IPS-18a (cell line): Measurements from ENCODE around the gene DAAM1.

Experiments used
- H3K27ac ChIP-seq: one replicate; pipeline ENCODE4 v1.5.1; 2013; ENCODE audit warnings: low read length
- H3K27me3 ChIP-seq: one replicate; pipeline ENCODE4 v1.6.1; 2013; ENCODE audit warnings: mild to moderate bottlenecking, low read length; ENCODE audit not compliant: control insufficient read depth, insufficient read depth
- H3K36me3 ChIP-seq: one replicate; pipeline ENCODE4 v1.6.1; 2013; ENCODE audit warnings: low read depth, low read length; ENCODE audit not compliant: control insufficient read depth
- H3K4me1 ChIP-seq: one replicate; pipeline ENCODE4 v1.6.1; 2013; ENCODE audit warnings: low read depth, low read length; ENCODE audit not compliant: control insufficient read depth
- H3K4me3 ChIP-seq: one replicate; pipeline ENCODE4 v1.5.1; 2013; ENCODE audit warnings: low read length
- H3K9ac ChIP-seq: one replicate; pipeline ENCODE4 v1.6.1; 2013; ENCODE audit warnings: mild to moderate bottlenecking, low read length, moderate library complexity
- H3K9me3 ChIP-seq: one replicate; pipeline ENCODE4 v1.6.1; 2013; ENCODE audit warnings: low read depth, low read length; ENCODE audit not compliant: control insufficient read depth

Gene DAAM1

GRCh38 chr14:59391388-59391787 lies 202.9 kb downstream of the DAAM1 start:
- no peak overlapping the region for H3K27ac ChIP-seq
- H3K9ac ChIP-seq, result no peak overlapping the region
- H3K4me1 ChIP-seq, result peaks cover 5% of the 10 kb centered on the region
- H3K4me3 ChIP-seq, result no peak overlapping the region
- no peaks in the 10 kb centered on the region for H3K36me3 ChIP-seq
- H3K27me3 ChIP-seq, result no peaks in the 10 kb centered on the region
- no peaks in the 10 kb centered on the region for H3K9me3 ChIP-seq

GRCh38 chr14:59394268-59394667 lies 205.8 kb downstream of the DAAM1 start:
- peaks cover 5% of the 10 kb centered on the region for H3K4me1 ChIP-seq
- H3K27me3 ChIP-seq, result no peaks in the 10 kb centered on the region
- no peaks in the 10 kb centered on the region for H3K36me3 ChIP-seq
- no peak overlapping the region for H3K27ac ChIP-seq
- no peak overlapping the region for H3K4me3 ChIP-seq
- no peak overlapping the region for H3K9ac ChIP-seq
- H3K9me3 ChIP-seq, result no peaks in the 10 kb centered on the region

- Histone ChIP-seq H3K4me3 (no peak overlapping the region), H3K9ac (peak overlapping the region; percentile 12), H3K27ac (no peak overlapping the region), H3K27me3 (no peaks in the 10 kb centered on the region), H3K36me3 (no peaks in the 10 kb centered on the region), H3K9me3 (no peaks in the 10 kb centered on the region), H3K4me1 (peaks cover 5% of the 10 kb centered on the region)
These were observed 207.2 kb downstream of the DAAM1 start for GRCh38 chr14:59395672-59396071.

- H3K9me3 ChIP-seq, result no peaks in the 10 kb centered on the region
These were observed 210.4 kb downstream of the DAAM1 start for GRCh38 chr14:59398841-59399240.

GRCh38 chr14:59406454-59407245 lies 218.2 kb downstream of the DAAM1 start:
- H3K27ac ChIP-seq, result no peak overlapping the region
- H3K4me1 ChIP-seq, result no peaks in the 10 kb centered on the region
- peaks cover 4% of the 10 kb centered on the region for H3K9me3 ChIP-seq
- no peaks in the 10 kb centered on the region for H3K27me3 ChIP-seq
- H3K9ac ChIP-seq, result no peak overlapping the region
- H3K4me3 ChIP-seq, result no peak overlapping the region
- no peaks in the 10 kb centered on the region for H3K36me3 ChIP-seq

More at GRCh38 chr14:59398841-59399240, 210.4 kb downstream of the DAAM1 start:
- Histone ChIP-seq H3K4me1 (peaks cover 5% of the 10 kb centered on the region), H3K9ac (no peak overlapping the region), H3K4me3 (no peak overlapping the region), H3K27ac (no peak overlapping the region), H3K27me3 (no peaks in the 10 kb centered on the region), H3K36me3 (no peaks in the 10 kb centered on the region)

GRCh38 chr14:59407246-59408010 lies 219.0 kb downstream of the DAAM1 start:
- H3K9ac ChIP-seq, result no peak overlapping the region
- H3K27me3 ChIP-seq, result no peaks in the 10 kb centered on the region
- no peaks in the 10 kb centered on the region for H3K4me1 ChIP-seq
- no peak overlapping the region for H3K27ac ChIP-seq
- peaks cover 4% of the 10 kb centered on the region for H3K9me3 ChIP-seq
- no peaks in the 10 kb centered on the region for H3K36me3 ChIP-seq
- H3K4me3 ChIP-seq, result no peak overlapping the region

- no peaks in the 10 kb centered on the region for H3K9me3 ChIP-seq
- H3K4me1 ChIP-seq, result no peaks in the 10 kb centered on the region
- H3K4me3 ChIP-seq, result no peak overlapping the region
- H3K27ac ChIP-seq, result no peak overlapping the region
- no peak overlapping the region for H3K9ac ChIP-seq
- H3K36me3 ChIP-seq, result no peaks in the 10 kb centered on the region
- no peaks in the 10 kb centered on the region for H3K27me3 ChIP-seq
These were observed 227.6 kb downstream of the DAAM1 start for GRCh38 chr14:59415836-59416602.

- no peaks in the 10 kb centered on the region for H3K9me3 ChIP-seq
- no peaks in the 10 kb centered on the region for H3K4me1 ChIP-seq
- H3K4me3 ChIP-seq, result no peak overlapping the region
- no peaks in the 10 kb centered on the region for H3K27me3 ChIP-seq
- no peak overlapping the region for H3K27ac ChIP-seq
- no peak overlapping the region for H3K9ac ChIP-seq
- no peaks in the 10 kb centered on the region for H3K36me3 ChIP-seq
These were observed 228.8 kb downstream of the DAAM1 start for GRCh38 chr14:59417311-59417710.

GRCh38 chr14:59419303-59419702 lies 230.8 kb downstream of the DAAM1 start:
- Histone ChIP-seq H3K9ac (no peak overlapping the region), H3K27ac (no peak overlapping the region), H3K27me3 (no peaks in the 10 kb centered on the region), H3K4me1 (no peaks in the 10 kb centered on the region), H3K36me3 (no peaks in the 10 kb centered on the region), H3K4me3 (no peak overlapping the region), H3K9me3 (no peaks in the 10 kb centered on the region)
